HG03521 (cell line): ENCODE measurements around the gene CYP4V2.

Experiments
- ATAC-seq: cut with Tn5 transposase; IDR thresholded peaks from one replicate; pipeline ENCODE4 v1.9.1; 2021; ENCODE audit warnings: mild to moderate bottlenecking, moderate library complexity; ENCODE audit not compliant: unreplicated experiment

CYP4V2 gene

DNA sequence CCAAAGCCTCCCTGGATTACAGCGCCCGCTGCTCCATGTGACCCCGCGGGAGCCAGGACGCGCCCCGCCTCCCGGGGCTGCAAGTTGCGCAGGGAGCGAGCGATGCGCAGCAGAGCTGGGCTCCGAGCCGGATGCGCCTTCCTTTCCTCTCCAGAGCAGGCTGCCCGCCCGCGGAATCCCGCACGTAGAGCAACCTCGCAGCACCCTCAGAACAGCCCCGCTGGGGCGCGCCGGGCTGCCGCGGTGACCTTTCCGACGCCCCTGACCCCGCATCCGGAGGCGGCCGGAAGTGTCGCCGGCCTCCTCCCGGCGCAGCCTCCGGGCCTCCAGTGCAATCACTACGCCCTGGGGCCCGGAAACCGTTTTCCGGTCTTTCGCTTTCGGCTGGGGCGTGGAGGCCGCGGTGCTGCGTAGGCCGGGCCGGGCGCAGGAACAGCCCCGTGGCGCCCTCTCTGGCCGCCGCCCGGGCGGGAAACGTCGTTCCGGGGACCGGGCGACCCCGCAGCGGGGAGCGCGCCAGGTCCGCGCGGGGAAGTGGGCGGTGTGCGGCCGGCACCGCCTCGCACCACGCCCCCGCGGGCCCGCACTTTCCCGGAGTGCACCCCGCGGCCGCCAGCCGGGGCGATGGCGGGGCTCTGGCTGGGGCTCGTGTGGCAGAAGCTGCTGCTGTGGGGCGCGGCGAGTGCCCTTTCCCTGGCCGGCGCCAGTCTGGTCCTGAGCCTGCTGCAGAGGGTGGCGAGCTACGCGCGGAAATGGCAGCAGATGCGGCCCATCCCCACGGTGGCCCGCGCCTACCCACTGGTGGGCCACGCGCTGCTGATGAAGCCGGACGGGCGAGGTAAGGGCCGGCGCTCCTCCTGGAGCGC lies at the start of gene CYP4V2:
TSS of gene CYP4V2 (plus strand) at position 368 of the 866 bp plus-strand sequence. CDS start at position 625, 257 bp downstream.
- ATAC-seq: peak; percentile 86

GRCh38 chr4:186144198-186144945 lies 47.0 kb upstream of the CYP4V2 start:
- peak; percentile 43 for ATAC-seq

DNA sequence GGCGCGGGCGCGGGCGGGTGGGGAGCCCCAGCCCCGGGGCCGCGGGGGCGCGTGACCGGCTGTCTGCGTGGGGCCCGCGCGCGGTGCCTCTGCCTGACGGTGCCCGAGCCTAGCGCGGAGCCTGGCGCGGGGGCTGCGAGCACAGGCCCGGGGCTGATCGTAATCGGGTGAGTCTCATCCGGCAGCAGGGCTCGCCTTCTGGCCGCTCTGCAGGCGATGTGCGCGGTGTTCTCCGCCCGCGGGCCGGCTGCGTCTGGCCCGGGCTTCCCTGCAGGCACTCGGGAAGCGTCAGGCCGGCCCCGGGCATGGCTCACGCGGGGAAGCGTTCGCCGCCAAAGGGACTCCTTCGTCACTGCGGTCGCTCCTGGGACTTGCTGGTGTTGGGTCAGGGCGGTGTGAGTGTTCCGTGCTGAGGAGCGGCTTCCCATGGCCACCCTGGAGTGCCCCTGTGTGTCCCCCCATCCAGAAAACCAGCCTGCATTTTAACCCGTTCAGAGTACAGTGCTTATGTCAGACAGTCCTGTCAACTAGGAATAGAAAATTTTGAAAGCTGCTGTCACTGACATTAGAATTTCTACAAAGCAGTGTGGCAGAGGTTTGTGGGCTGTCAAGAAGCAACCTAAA lies 46.3 kb upstream of the CYP4V2 start:
- peak; percentile 39 for ATAC-seq

- no peak for ATAC-seq
These were observed 44.9 kb upstream of the CYP4V2 start for GRCh38 chr4:186146458-186146857.

GRCh38 chr4:186148336-186148975 lies 42.9 kb upstream of the CYP4V2 start:
- no peak for ATAC-seq

DNA sequence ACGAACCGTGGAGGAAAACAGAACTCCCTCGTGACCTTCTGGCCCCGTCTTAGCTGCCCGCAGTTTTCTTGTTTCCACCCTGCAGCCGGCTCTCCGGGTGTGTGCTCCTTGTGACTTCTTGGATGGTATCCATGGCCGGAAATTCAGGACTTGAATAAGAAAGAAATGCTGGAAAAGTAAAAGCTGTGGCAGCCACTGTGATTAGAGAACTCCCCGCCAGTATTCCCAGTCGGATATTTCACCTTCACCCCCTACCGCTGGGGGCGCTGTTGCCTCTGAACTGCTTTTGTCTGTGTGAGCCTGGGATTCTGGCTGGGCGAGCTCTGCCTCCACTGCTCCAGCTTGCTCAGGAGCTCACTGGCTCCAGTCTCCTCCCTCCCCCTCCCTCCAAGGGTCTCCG lies 41.5 kb upstream of the CYP4V2 start:
- no peak for ATAC-seq

GRCh38 chr4:186150926-186151325 lies 40.4 kb upstream of the CYP4V2 start:
- no peak for ATAC-seq

DNA sequence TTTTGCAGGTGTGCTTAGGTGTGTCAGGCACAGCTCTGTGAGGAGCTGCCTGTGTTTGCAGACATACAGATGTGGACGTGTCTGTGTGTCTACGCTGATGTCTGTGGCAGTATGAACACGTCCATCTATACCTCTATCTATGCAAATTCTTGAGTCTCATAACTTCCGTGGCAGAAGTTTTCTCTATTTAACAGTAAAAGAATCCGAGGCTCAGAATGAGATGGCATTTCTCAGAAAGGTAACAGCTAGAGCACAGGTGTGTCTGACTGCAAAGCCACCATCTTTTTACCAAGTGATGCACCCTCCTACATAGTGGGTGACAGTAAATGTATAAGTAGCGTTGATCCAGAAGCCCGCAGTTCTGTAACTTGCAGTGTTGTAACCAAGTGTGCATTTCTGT lies 39.9 kb upstream of the CYP4V2 start:
- no peak for ATAC-seq

- ATAC-seq: no peak
These were observed 33.1 kb upstream of the CYP4V2 start for GRCh38 chr4:186158021-186158813.

- no peak for ATAC-seq
These were observed 32.4 kb upstream of the CYP4V2 start for GRCh38 chr4:186158966-186159365.

GRCh38 chr4:186159613-186160012 lies 31.8 kb upstream of the CYP4V2 start:
- no peak for ATAC-seq

DNA sequence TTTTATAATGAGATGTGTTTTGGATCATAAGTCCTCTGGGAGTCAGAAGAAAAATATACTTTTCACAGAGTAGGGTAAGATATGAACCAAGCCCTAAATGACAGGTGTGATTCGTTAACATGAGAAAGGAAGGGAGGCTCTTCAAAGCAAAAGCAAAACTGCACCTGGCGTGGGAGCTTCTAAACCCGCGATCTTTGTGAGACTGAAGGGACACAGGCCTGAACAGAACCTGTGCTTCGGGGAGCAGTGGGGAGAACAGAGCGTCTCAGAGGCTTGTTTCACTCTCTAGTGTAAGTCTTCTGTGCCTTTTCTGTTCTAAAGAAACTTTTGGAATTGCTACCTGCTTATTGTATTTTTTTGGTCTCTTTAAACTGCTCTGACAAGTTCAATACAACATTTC lies 30.2 kb upstream of the CYP4V2 start:
- ATAC-seq: peak; percentile 85

GRCh38 chr4:186166852-186167512 lies 24.4 kb upstream of the CYP4V2 start:
- ATAC-seq: no peak

GRCh38 chr4:186167605-186168004 lies 23.8 kb upstream of the CYP4V2 start:
- ATAC-seq: no peak

DNA sequence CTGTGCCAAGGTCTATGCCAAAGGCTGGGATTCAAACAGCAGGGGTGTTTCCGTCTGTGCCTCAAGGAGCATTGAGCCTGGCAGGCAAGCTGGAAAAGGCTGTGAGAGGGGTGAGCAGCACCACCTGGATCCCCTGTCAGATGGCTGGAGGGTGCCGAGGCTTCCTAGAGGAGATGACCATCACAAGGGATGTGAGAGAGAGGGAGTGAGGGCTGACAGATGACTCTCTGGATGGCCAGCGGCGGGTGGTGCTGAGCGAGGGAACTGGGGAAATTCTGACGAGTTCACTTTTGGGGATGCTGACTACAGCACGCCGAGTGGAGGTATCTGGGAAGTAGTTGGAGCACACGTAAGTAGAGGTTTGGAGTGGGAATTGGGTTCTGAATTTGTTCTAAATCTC lies 22.6 kb upstream of the CYP4V2 start:
- ATAC-seq: no peak

- no peak for ATAC-seq
These were observed 21.9 kb upstream of the CYP4V2 start for GRCh38 chr4:186169333-186169944.

GRCh38 chr4:186169945-186170802 lies 21.2 kb upstream of the CYP4V2 start:
- no peak for ATAC-seq

GRCh38 chr4:186170966-186171365 lies 20.4 kb upstream of the CYP4V2 start:
- no peak for ATAC-seq
